Glomerular visceral epithelial cell (primary cell): Measurements from ENCODE around the gene PLXNA1.

ENCODE experiments used
- DNase-seq: peaks from one replicate; pipeline ENCODE4 v3.0.0-alpha.2; 2016; ENCODE audit errors: extremely low spot score

PLXNA1 gene

DNA sequence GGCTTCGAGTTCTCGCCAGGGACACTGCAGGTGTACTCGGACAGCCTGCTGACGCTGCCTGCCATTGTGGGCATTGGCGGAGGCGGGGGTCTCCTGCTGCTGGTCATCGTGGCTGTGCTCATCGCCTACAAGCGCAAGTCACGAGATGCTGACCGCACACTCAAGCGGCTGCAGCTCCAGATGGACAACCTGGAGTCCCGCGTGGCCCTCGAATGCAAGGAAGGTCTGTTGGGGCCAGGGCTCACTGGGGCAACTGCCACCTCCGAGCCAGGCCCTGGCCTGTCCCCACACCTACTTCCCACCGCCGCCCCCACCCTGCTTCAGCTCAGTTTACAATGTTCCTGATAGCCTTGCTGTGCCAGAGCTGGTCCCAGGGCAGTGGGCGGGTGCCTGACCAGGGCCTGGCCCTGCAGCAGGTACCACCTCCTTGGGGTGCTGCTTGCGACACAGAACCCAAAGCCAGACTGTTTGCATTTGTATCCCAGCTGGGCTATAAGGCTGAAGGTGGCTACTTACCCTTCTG lies 35.5 kb downstream of the PLXNA1 start:
- DNase-seq: no peak

DNA sequence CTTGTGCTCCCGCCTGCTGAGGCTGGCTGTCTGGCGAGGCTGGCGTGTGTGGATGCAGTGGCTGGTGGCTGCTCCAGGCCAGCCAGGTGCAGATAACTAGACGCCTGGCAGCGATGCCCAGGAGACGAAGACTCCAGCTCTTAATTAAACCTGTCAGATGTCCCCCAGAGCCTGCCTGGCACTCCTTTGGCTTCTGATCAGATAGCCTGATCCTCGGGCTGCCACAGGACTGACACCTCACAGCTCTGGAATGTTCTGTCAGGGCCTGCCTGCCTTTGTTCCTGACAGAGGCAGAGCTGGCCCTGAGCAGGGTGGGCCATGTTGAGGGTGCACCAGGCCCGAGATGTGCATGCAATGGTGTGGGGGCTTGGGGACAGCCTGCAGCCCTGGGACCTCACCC lies 36.5 kb downstream of the PLXNA1 start:
- DNase-seq: peak; percentile 56

DNA sequence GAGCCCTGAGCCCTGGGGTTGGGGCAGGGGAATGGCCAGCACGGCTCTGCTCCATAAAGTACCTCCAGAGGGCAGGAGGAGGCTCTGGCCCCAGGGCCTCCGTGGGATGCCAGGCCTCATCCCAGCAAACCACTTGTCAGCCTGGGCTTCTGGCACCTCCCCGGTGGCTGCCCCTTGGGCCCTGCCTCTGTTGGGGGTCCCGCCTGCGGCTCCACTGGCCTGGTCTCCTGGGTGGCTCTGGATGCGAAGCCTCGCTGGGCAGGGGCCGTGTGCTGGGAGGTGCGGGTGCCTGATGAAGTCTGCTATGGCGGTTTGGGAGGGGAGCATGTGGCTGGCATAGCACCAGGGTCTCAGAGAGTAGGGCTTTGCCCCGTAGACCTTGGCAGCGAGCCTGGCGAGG lies 37.6 kb downstream of the PLXNA1 start:
- no peak for DNase-seq

DNA sequence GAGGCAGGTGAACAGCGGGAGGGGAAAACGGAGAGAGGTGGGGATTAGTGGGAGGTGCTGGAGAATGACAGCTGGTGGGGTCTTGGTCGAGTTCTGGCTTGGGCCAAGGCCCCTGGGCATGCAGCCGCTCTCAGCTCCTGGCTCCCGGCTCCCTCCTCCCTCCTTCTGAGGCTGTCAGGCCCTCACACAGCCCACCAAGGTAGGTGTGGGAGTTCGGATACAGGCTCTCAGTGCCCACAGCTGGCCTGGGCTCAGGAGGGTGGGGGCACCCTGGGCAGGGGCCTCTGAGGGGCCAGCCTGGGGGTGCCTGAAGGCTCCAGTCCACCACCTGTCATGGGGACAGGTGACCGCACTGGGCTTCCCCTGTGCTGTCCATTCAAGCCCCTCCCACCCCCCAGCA lies 39.9 kb downstream of the PLXNA1 start:
- DNase-seq: no peak

DNA sequence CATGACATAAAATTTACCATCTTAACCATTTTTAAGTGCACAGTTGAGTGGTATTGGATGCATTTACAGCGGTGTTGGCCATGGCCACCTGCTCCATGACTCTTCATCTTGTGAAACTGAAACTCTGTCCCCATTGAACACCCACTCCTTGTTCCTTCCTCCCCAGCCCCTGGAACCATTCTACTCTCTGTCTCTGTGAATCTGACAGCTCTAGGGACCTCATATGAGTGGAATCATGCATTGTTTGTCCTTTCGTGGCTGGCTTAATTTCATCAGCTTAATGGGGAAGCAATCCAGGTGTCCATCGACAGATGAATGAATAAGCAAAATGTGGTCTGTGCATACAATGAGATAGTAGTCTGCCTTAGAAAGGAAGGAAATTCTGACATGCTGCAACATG lies 42.5 kb downstream of the PLXNA1 start:
- no peak for DNase-seq

DNA sequence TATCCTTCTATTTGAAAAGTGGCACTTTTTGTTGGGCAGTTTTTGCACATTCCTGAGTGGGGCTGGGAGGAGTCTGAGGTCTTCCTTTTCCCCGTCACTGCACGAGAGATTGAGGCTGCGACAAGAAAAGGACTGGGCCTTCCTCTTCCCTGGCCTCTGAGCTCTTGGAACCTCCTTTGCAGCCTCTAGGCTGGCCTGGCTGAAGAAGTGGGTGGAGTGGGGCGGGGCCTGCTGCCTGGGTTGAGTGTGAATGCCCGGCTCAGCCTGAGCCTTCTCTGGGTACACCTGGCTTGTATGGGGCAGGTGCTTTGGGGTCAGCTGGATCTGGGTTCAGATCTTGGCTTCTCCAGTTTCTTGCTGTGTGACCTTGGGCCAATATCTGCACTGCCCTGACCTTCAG lies 43.1 kb downstream of the PLXNA1 start:
- no peak for DNase-seq

DNA sequence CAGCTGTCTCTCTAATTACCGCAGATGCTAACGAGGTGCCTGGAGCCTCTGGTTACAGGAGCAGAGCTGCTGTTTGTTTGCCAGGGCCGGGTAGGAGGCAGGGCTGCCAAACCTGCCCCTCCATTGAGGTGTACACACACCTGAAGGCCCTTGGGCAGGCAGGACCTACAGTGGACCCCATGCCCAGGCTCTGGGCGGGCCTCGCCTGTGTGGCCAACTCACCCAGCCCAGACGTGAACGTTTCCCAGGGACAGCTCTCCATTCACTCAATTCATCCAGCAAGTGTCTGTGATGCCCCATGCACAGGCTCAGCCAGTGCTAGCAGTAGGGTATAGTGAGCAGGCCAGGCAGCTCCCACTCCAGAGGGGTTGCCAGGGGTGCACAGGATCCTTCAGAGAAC lies 43.7 kb downstream of the PLXNA1 start:
- DNase-seq: no peak

DNA sequence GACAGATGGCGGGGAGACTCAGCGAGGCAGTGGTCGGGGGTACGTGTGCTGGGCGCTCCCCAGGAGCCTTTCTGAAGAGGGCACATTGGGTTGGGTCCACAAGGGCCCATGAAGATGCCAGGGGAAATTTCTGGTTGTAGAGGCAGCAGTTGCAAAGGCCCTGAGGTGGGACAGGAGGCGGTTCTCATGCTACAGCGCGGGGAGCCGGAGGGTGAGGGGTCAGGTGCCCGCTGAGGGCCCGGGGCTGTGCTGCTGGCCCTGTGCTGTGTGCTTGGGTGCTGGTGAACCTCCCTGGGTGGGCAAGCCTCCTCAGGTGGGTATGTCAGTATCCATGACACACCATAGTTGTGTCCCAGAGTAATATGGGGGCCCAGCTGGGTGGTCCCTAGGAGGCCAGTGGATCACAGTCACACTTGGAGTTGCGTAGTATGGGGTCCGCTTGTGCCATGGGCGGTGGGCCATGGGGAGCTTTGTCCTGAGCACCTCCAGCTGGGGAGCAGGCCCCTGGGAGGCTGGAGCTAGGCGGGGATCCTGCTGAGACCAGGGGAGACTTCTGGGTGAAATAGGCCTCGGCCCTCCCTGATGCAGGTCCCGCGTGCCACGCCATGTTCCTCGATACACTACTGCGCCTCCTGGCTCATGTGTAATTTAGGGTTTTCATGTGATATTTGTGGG lies 44.3 kb downstream of the PLXNA1 start:
- DNase-seq: no peak

DNA sequence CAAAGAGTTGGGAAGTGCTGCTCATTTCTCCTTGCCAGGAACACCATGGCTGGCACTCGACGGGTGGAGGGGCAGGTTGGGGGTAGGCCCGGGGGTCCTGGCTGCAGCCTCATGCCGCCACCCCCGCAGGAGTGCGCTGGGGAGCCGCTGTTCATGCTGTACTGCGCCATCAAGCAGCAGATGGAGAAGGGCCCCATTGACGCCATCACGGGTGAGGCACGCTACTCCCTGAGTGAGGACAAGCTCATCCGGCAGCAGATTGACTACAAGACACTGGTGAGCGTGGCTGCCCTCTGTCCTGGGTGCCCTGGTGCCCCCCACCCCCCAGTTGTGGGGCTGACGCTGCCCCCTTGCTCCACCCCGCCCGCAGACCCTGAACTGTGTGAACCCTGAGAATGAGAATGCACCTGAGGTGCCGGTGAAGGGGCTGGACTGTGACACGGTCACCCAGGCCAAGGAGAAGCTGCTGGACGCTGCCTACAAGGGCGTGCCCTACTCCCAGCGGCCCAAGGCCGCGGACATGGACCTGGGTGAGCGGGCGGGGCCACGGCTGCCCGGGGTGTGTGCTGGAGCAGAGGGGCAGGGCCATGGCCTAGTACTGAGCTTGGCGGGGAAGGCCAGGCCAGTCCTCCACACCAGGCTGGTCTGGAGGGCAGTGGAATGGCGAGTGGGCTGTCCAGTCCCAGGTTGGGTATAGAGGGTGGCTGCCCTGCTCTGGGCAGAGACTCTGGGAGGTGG lies 45.1 kb downstream of the PLXNA1 start:
- no peak for DNase-seq

DNA sequence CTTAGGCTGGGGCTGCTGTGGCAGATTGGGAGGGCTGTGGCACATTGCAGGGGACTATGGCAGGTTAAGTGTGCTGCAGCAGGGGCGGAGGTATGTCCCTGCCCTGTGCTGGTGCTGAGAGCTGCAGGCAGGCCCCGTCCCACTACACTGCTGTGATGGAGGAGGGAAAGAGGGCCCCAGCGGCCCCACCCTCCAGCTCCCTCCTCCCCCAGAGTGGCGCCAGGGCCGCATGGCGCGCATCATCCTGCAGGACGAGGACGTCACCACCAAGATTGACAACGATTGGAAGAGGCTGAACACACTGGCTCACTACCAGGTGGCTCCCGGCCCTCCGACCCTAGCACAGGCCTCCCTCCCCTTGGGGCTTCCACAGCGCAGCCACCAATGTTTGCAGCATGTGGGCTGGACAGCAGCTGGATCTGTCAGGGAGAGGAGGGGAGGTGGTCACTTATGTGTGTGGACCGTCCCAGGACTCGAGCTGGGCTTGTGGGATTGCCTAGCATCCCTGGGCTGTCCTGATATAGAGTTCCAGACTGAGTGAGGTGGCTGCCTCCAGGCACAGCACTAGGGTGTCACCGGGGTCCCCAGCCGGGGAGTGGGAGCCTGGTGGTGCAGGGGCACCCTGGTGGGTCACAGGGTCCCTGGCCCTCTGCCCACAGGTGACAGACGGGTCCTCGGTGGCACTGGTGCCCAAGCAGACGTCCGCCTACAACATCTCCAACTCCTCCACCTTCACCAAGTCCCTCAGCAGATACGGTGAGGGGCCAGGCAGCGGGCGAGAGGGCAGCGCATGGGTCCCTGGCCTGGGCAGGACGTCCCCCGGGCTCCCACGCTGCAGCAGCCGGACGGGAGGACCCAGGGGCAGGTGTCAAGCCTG lies 46.1 kb downstream of the PLXNA1 start:
- DNase-seq: no peak

DNA sequence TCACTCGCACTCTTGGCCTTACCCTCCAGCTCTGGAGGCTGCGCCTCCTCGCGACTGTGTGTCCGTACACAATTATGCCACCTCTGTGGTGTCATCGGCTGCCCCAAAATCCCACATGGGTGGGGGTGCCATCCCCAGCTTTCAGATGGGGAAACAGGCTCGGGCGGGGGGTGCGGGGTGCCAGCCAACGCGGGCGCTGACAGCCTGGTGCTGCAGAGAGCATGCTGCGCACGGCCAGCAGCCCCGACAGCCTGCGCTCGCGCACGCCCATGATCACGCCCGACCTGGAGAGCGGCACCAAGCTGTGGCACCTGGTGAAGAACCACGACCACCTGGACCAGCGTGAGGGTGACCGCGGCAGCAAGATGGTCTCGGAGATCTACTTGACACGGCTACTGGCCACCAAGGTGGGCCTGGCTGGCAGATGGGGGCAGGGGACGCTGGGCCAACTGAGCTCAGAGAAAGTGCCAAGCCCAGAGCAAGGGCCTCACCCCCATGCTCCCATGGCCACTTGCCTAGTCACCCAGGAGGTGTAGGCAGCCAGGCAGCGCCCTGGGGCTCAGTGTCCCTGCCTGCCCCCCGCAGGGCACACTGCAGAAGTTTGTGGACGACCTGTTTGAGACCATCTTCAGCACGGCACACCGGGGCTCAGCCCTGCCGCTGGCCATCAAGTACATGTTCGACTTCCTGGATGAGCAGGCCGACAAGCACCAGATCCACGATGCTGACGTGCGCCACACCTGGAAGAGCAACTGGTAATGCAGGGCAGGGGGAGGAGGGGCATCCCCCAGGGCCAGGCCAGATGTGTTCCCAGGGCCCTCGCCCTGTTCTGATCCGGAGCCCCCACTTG lies 47.0 kb downstream of the PLXNA1 start:
- no peak for DNase-seq

DNA sequence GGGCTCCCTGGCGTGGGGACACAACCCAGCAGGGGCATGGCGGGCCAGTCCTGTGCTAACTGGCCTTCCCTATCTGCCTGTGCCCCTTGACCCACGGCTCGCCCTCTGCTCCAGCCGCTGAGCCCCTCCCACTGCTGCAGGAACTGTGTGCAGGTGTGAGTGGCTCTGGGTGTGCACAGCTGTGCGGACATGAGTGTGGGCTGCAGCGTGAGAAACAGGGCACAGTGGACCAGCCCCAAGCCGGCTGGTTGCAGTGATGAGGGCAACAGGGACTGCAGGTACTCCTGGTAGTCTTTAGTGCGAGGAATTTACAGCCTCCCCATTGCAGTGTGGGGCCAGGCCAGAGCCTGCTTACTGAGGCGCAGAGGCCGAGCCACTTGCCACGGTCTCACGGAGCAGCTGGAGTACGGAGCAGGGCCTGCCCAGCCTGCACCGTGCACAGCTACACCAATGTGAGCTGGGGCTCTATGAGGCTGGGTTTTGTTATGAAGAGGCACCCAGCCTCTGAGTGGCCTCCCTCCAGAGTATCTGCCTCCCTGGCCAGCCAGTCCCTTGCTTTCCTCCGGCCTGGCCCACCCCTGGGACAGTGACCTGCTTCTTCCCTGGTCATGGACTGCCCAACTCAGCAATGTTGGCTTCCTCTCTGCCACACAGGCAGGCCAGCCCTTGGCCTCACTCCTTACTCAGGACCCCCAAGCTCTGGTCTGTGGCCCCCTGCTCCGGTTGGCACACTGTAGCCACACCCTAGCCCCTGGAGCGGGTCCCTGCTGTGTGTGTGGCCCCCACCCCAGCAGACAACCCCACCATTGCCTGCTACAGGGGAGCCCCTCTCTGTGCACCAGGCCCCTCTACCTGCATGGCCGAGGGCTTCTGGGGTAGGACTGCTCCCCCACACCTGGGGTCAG lies 47.8 kb downstream of the PLXNA1 start:
- DNase-seq: no peak

DNA sequence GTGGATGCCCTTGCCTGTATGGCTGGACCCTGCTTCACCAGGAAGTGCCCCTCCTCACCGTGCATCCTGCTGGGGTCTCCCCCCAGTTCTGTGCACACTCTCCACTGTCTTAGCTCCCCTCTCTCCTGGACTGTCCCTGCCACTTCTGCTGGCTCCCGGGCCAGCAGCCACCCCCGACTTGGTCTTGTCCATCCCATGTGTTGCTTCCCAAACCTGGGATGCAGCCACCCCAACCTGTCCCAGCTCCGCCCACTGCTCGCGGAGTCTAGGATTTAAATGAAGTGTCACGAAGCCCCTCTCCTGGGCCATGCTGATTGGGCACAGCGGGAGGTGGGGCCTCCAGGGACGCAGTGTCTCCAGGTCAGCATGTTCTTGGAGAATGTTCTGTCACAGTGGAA lies 48.5 kb downstream of the PLXNA1 start:
- no peak for DNase-seq

DNA sequence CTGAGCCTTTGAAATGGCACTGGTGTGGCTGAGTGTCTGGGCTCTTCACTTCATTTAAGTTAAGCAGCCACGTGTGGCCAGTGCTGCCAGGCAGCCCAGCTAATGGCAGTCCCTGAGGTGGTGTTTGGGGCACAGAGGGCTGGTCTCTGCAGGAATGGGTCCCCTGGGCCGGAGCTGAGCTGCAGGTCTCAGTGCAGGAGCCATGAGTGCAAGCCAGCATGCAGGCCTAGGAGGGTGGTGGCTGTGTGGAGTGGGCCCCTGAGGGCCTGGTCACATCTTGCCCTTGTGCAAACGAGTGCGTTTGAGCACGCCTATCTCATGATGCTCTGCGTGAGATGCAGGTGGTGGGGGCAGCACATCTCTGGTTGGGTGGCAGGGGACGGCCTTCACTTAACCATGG lies 48.9 kb downstream of the PLXNA1 start:
- no peak for DNase-seq

DNA sequence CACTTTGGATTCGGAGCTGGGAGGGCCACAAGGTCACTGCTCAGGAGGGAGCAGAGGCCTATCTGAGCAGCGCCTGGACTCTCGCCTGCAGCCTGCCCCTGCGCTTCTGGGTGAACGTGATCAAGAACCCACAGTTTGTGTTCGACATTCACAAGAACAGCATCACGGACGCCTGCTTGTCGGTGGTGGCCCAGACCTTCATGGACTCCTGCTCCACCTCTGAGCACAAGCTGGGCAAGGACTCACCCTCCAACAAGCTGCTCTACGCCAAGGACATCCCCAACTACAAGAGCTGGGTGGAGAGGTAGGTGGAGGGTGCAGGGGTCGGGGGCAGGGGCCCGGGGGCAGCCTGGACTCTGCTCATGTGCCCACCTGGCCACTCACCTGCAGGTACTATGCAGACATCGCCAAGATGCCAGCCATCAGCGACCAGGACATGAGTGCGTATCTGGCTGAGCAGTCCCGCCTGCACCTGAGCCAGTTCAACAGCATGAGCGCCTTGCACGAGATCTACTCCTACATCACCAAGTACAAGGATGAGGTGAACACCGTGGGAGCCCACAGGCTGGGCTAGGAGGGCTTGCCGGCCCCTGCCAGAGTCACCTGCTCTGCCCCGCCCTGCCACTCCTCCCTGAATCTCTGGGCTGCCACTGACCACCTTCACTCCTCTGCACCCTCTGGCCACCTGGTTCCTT lies 49.5 kb downstream of the PLXNA1 start:
- no peak for DNase-seq
